BJ (cell line): Measurements from ENCODE around the gene SLC10A7. TPM values are rescaled to one million over a fixed set of nuclear protein-coding genes. Genes with fewer than 3 reads are reported as not detected.

ENCODE experiments used
- CTCF ChIA-PET: fragments of 350-600 bp; formaldehyde crosslinking; extraction: SDS; loops from one replicate; lab custom pipeline; 2021; ENCODE audit warnings: antibody characterized with exemption, inconsistent platforms; lab: Yijun Ruan, JAX
- POLR2A ChIA-PET: fragments of 300-600 bp; sonication (Branson Sonifier 250); formaldehyde crosslinking; extraction: SDS; loops from one replicate; lab custom pipeline; 2021; ENCODE audit warnings: antibody characterized with exemption; lab: Charles Lee
- DNase-seq: peaks from one replicate; pipeline ENCODE4 v3.0.0-alpha.2; 2011; ENCODE audit warnings: low read depth
- H3K27me3 ChIP-seq: 2 replicates; pipeline ENCODE4 v1.6.0; 2011; ENCODE audit warnings: low read length; ENCODE audit not compliant: control insufficient read depth, insufficient read depth
- H3K36me3 ChIP-seq: 2 replicates; pipeline ENCODE4 v1.5.1; 2011; ENCODE audit warnings: low read length; ENCODE audit not compliant: control insufficient read depth, insufficient read depth
- H3K4me3 ChIP-seq: 2 replicates; pipeline ENCODE4 v1.5.1; 2011; ENCODE audit warnings: low read depth, mild to moderate bottlenecking, control low read depth, low read length
- CTCF ChIP-seq: IDR thresholded peaks from 2 replicates; pipeline ENCODE4 v1.5.1; 2011; ENCODE audit warnings: low read depth, mild to moderate bottlenecking, control low read depth, inconsistent platforms, low read length, moderate library complexity; ENCODE audit not compliant: insufficient read depth
- polyA plus RNA-seq: library from polyadenylated mRNA; depleted of rRNA; stranded (reverse); fragments of >200 nt; gene quantifications from 2 replicates; pipeline ENCODE4 v1.2.3, GENCODE V29; 2011

Gene SLC10A7
- polyA plus RNA-seq, 1 experiment, result 3.9 TPM

- DNase-seq, result no peak
- no peak overlapping the region for H3K4me3 ChIP-seq
- POLR2A ChIA-PET, result no interaction called here
- CTCF ChIA-PET, result interaction anchor here (0.8 kb wide), 1 partner anchor 60 kb away, joined by 3 read pairs; no protein-coding TSS in a partner anchor
- H3K27me3 ChIP-seq, result no peaks in the 10 kb centered on the region
- no peaks in the 10 kb centered on the region for H3K36me3 ChIP-seq
- TF ChIP-seq CTCF, result no peak
Observed at GRCh38 chr4:146278986-146279385, 242.8 kb downstream of the SLC10A7 start.

DNA sequence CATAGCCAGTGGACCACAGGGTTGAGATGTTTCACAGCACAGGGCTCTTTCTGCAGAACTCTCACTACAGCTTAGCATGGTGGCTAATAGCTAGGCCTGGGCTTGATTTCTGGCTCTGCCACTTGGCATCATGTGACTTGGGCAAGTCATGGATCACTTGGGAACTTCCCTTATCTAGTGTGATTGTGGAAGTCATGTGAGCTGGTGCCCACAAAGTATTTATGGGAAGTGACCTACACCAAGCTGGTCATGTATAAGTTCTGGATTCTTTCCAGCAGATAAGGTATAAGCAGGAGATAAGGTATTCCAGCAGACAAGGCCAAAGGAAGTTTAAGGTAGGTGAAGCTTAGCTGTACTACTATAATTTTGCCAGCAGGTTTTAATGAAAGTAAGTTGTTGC lies 246.4 kb downstream of the SLC10A7 start:
- peaks cover 2% of the 10 kb centered on the region; the same call in 1 of the 2 replicates for H3K36me3 ChIP-seq
- POLR2A ChIA-PET, result interaction anchor here (0.7 kb wide), 1 partner anchor 17 kb away, joined by 3 read pairs; no protein-coding TSS in a partner anchor
- no peaks in the 10 kb centered on the region for H3K27me3 ChIP-seq
- no peak for TF ChIP-seq CTCF
- DNase-seq, result no peak
- CTCF ChIA-PET, result interaction anchor here (0.6 kb wide), 1 partner anchor 1560 kb away, joined by 3 read pairs; no protein-coding TSS in a partner anchor
- no peak overlapping the region for H3K4me3 ChIP-seq

DNA sequence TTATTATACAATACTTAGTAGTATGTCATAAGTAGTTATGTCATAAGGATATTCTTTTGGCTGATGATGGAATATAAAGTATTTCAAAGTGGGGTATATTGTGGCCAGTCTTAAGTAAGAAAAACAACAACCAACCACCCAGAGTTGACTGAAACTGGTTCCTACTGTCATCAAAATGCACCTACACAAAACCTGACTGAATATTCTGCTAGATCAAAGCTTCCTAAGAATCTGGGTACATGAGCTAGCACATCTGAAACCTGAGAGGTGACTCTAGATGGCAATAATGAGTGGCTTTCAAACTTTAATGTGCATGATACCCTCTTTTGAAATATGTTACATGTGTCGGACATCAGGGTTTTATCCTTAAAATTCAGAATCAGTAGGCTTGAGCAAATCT lies 247.0 kb downstream of the SLC10A7 start:
- ChIA-PET CTCF (no interaction called here), POLR2A (no interaction called here)
- peaks cover 2% of the 10 kb centered on the region; the same call in 1 of the 2 replicates for H3K36me3 ChIP-seq
- H3K4me3 ChIP-seq, result no peak overlapping the region
- no peak for TF ChIP-seq CTCF
- H3K27me3 ChIP-seq, result no peaks in the 10 kb centered on the region
- no peak for DNase-seq

DNA sequence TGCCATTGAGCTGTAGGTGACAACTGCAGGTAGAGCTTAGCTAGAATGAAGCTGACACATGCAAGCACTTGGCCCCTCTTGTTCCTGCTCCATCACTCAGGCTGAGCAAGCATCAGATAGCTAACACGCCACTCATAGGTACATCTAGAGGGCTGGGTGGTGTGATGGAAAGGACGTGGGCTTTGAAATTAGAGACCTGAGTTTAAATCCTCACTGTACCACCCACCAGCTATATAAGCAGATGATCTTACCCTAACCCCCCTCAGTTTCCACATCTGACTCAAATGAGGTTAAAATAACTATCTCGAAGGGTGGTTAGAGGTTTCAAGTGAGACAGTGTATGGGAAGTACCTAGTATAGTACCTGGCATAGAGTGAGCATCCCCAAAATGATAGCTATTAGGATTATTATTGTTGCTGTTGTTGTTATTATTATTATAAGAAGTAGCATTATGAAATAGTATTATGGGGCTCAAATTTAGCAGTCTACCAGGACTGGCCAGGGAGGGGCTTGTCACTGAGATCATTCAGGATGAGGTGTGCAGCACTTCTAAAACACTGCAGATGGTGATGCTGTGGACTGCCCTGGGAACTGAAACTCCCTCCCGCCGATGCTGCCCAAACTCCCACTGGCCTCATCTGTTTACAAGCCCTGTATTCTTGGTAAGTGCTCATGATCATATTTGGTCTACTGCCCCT lies 248.4 kb downstream of the SLC10A7 start:
- H3K4me3 ChIP-seq, result no peak overlapping the region
- no peak for TF ChIP-seq CTCF
- no peaks in the 10 kb centered on the region for H3K27me3 ChIP-seq
- peaks cover 2% of the 10 kb centered on the region; the same call in 1 of the 2 replicates for H3K36me3 ChIP-seq
- ChIA-PET POLR2A (no interaction called here), CTCF (no interaction called here)
- DNase-seq, result no peak

- no peaks in the 10 kb centered on the region for H3K27me3 ChIP-seq
- peaks cover 2% of the 10 kb centered on the region; the same call in 1 of the 2 replicates for H3K36me3 ChIP-seq
- ChIA-PET POLR2A (no interaction called here), CTCF (interaction anchor here (0.7 kb wide), 1 partner anchor 13 kb away, joined by 3 read pairs; no protein-coding TSS in a partner anchor)
- no peak overlapping the region for H3K4me3 ChIP-seq
- TF ChIP-seq CTCF, result no peak
- no peak for DNase-seq
Observed at GRCh38 chr4:146271466-146271865, 250.3 kb downstream of the SLC10A7 start.
